Fibroblast of villous mesenchyme (primary cell): Measurements from ENCODE around the gene COG5. TPM values are rescaled to one million over a fixed set of nuclear protein-coding genes. Genes with fewer than 3 reads are reported as not detected.

Experiments used
- DNase-seq: peaks from one replicate; pipeline ENCODE4 v3.0.0-alpha.2; 2010; ENCODE audit warnings: low read depth
- H3K4me3 ChIP-seq: 2 replicates; pipeline ENCODE4 v1.5.1; 2011; ENCODE audit warnings: low read depth, mild to moderate bottlenecking, low read length
- total RNA-seq: library from RNA; depleted of rRNA; stranded (reverse); fragments of >200 nt; gene quantifications from 2 replicates; pipeline ENCODE4 v1.2.3, GENCODE V29; 2012
- TF ChIP-seq, protein P1 (sequence below): IDR thresholded peaks from 2 replicates; pipeline ENCODE4 v1.5.1; 2012; ENCODE audit warnings: low read depth, mild to moderate bottlenecking, low read length; ENCODE audit not compliant: insufficient read depth

COG5 gene
- total RNA-seq, 1 donor = 32.0 TPM

GRCh38 chr7:107180378-107180777, 383.3 kb downstream of the COG5 start:
- H3K4me3 ChIP-seq = no peak overlapping the region
- peak; percentile 91 for DNase-seq
- TF ChIP-seq, protein P1, sequence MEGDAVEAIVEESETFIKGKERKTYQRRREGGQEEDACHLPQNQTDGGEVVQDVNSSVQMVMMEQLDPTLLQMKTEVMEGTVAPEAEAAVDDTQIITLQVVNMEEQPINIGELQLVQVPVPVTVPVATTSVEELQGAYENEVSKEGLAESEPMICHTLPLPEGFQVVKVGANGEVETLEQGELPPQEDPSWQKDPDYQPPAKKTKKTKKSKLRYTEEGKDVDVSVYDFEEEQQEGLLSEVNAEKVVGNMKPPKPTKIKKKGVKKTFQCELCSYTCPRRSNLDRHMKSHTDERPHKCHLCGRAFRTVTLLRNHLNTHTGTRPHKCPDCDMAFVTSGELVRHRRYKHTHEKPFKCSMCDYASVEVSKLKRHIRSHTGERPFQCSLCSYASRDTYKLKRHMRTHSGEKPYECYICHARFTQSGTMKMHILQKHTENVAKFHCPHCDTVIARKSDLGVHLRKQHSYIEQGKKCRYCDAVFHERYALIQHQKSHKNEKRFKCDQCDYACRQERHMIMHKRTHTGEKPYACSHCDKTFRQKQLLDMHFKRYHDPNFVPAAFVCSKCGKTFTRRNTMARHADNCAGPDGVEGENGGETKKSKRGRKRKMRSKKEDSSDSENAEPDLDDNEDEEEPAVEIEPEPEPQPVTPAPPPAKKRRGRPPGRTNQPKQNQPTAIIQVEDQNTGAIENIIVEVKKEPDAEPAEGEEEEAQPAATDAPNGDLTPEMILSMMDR = no peak

DNA sequence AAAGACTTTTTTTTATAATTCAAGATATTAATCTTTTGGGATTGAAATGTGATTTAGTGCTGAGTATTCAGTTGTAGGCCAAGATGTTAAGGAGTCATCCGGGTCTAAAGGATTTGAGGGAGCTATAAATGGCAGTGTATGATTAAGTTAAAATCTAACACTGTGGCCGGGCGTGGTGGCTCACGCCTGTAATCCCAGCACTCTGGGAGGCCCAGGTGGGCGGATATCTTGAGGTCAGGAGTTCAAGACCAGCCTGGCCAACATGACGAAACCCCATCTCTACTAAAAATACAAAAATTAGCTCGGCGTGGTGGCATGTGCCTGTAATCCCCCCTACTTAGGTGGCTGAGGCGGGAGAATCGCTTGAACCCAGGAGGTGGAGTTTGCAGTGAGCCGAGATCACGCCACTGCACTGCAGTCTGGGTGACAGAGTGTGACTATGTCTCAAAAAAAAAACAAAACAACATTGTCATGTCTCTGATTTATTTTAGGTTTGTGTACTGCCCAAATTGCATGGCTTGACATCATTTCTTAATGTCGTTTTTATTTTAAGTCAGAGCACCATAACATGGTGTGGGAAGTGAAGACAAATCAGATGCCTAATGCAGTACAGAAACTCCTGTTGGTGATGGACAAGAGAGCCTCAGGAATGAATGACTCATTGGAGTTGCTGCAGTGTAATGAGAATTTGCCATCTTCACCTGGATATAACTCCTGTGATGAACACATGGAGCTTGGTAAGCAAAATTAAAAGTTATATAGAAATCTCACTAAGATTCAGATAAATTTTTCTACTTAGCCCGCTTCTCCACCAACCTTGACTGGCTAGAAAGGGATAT, 384.2 kb downstream of the COG5 start:
- TF ChIP-seq, protein P1 = no peak
- H3K4me3 ChIP-seq = no peak overlapping the region
- DNase-seq = no peak

DNA sequence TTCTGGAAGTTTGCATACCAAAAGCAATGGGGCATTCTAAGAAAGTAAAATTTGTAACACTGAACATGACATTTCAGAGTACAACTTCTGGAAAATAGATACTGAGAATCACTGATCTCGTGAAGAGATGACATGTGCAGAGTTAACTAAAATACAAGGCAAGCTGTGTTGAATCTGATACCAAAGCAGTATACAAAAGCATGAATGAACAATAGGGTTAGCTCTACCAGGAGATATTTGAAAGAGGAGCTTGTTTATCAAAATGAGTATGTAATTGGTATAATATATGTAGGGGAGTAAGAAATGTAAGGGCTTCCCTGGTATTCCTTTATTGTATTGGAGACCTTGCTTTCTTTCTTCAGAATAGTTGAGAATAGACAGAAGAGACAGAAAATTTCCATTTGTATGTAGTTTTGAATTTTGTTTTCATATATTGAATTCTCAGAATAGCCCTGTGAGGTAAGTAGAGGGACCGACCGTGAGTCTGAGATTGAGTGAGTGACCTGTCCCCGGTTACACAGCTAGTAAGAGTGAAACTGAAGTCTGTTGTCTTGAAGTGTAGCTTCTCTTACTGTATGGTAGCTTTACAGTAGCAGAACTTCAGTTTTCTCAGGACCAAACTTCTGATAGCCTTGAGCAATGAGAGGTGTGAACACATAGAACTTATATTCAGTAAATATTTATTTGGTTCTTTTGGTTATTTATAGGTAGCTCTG, 389.9 kb downstream of the COG5 start:
- TF ChIP-seq, protein P1 = no peak
- H3K4me3 ChIP-seq = no peak overlapping the region
- no peak for DNase-seq

- TF ChIP-seq, protein P1 = no peak
- H3K4me3 ChIP-seq = no peak overlapping the region
- no peak for DNase-seq
Observed at GRCh38 chr7:107173191-107173590, 390.5 kb downstream of the COG5 start.

- TF ChIP-seq, protein P1 = no peak
- no peak for DNase-seq
Observed at GRCh38 chr7:107172276-107173032, 391.3 kb downstream of the COG5 start.

DNA sequence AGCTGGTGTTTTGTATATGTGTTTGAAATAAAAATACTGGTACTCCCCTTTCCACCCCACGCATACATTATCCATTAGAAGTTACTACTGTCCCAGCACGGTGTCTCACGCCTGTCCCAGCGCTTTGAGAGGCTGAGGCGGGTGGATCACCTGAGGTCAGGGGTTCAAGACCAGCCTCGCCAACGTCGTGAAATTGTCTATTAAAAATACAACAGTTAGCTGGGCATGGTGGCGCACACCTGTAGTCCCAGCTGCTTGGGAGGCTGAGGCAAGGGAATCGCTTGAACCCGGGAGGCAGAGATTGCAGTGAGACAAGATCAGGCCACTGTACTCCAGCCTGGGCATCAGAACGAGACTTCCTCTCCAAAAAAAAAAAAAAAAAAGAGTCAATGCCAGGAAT, 392.2 kb downstream of the COG5 start:
- no peak overlapping the region for H3K4me3 ChIP-seq
- TF ChIP-seq, protein P1 = no peak
- no peak for DNase-seq

More at GRCh38 chr7:107172276-107173032, 391.3 kb downstream of the COG5 start:
- no peak overlapping the region for H3K4me3 ChIP-seq
